Measurements from ENCODE around the gene AMFR. TPM values are rescaled to one million over a fixed set of nuclear protein-coding genes. Genes with fewer than 3 reads are reported as not detected.

The AMFR gene
- total and polyA plus RNA-seq, 2 of the 13 experiments (the other 11 are each of a cell fraction or from before 2014, with no cell fraction given) = 52.9 to 108 TPM

- no peak for TF ChIP-seq SCMH1 (CRISPR knock-in tag; IDR thresholded peaks at IDR 0.05; ENCODE audit: borderline replicate concordance)
- TF ChIP-seq ZNF451 (CRISPR knock-in tag; IDR thresholded peaks at IDR 0.05) = no peak; the same call in 1 of the 2 replicates
- no peak for TF ChIP-seq MATR3 (CRISPR knock-in tag; IDR thresholded peaks at IDR 0.05)
- peak; percentile 89; the same call in 2 of the 3 replicates for TF ChIP-seq MXI1 (IDR thresholded peaks at IDR 0.05; ENCODE audit: borderline replicate concordance, low read depth, low read length)
- 0 out of 2 replicates have a peak, but pooled peaks have one; percentile 28 for TF ChIP-seq ZFP36L1 (CRISPR knock-in tag; IDR thresholded peaks at IDR 0.05)
- TF ChIP-seq NRL (CRISPR knock-in tag; IDR thresholded peaks at IDR 0.05; ENCODE audit: borderline replicate concordance) = peak; percentile 89
- no peak for TF ChIP-seq ZNF646 (CRISPR knock-in tag; IDR thresholded peaks at IDR 0.05)
- no peak for TF ChIP-seq MTF2 (CRISPR knock-in tag; IDR thresholded peaks at IDR 0.05; ENCODE audit: borderline replicate concordance)
- no peak for TF ChIP-seq MEIS1 (CRISPR knock-in tag; IDR thresholded peaks at IDR 0.05; ENCODE audit: borderline replicate concordance)
- TF ChIP-seq PAX8 (CRISPR knock-in tag; IDR thresholded peaks at IDR 0.05; ENCODE audit: borderline replicate concordance) = no peak
- TF ChIP-seq ZIK1 (CRISPR knock-in tag; IDR thresholded peaks at IDR 0.05; ENCODE audit: borderline replicate concordance, low read depth) = peak; percentile 45; the same call in 1 of the 2 replicates
- peak; percentile 72; the same call in 1 of the 2 replicates for TF ChIP-seq ZSCAN21 (CRISPR knock-in tag; IDR thresholded peaks at IDR 0.05; ENCODE audit: borderline replicate concordance)
- TF ChIP-seq NCOA1 (CRISPR knock-in tag; IDR thresholded peaks at IDR 0.05) = peak; percentile 70; the same call in 1 of the 2 replicates
- no peak for TF ChIP-seq ZNF556 (CRISPR knock-in tag; IDR thresholded peaks at IDR 0.05; ENCODE audit: borderline replicate concordance)
- 0 out of 2 replicates have a peak, but pooled peaks have one; percentile 72 for TF ChIP-seq IRF9 (CRISPR knock-in tag; IDR thresholded peaks at IDR 0.05; ENCODE audit: borderline replicate concordance)
- TF ChIP-seq ARID2 (CRISPR knock-in tag; IDR thresholded peaks at IDR 0.05; ENCODE audit: borderline replicate concordance) = no peak
- peak; percentile 75 for TF ChIP-seq MXD4 (CRISPR knock-in tag; IDR thresholded peaks at IDR 0.05)
- TF ChIP-seq GTF3A (CRISPR knock-in tag; conservative IDR thresholded peaks at IDR 0.05) = no peak
- TF ChIP-seq ZNF282 (IDR thresholded peaks at IDR 0.05; ENCODE audit: partially characterized antibody) = no peak
- TF ChIP-seq HOMEZ (CRISPR knock-in tag; IDR thresholded peaks at IDR 0.05; ENCODE audit: low read depth) = peak; percentile 62; the same call in 1 of the 2 replicates
Measured at GRCh38 chr16:56450986-56451752, 25.8 kb upstream of the AMFR start, which contains the start of the genes NUDT21 and OGFOD1 (continued).
